Measurements from ENCODE around the gene PTDSS2.

Gene PTDSS2

DNA sequence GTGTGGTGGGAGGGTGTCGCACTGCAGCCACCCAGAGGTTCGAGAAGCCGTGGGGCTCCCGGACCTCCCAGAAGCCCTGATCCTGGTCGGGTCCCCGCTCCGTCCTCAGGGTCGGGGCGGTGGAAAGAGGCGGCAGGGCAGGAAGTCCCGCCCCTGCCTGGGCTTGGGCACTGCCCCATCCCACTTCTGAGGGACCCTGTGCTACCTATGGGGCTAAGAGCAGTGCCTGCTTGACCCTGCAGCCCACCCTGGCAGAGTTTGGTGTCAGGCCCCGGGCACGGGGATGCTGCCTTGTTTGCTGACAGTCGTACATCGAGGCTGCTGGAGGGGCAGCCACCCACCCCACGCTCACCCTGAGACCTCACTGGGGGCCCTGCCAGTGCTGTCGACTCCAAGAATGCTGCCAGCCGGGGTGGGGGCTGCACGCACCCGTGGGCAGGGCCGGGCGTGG, 37.5 kb downstream of the PTDSS2 start:
- H3K4me1 ChIP-seq (ENCODE audit: insufficient read depth, poor library complexity, severe bottlenecking) = no peaks in the 10 kb centered on the region
- H3K27ac ChIP-seq (ENCODE audit: poor library complexity, severe bottlenecking) = no peak overlapping the region
- DNase-seq (ENCODE audit: low spot score) (peak; percentile 63), ATAC-seq (ENCODE audit: low read depth) (no peak)
- H3K9me3 ChIP-seq (ENCODE audit: severe bottlenecking) = no peaks in the 10 kb centered on the region
- no peaks in the 10 kb centered on the region for H3K27me3 ChIP-seq (ENCODE audit: insufficient read depth, poor library complexity, severe bottlenecking)
- TF ChIP-seq, protein P1, sequence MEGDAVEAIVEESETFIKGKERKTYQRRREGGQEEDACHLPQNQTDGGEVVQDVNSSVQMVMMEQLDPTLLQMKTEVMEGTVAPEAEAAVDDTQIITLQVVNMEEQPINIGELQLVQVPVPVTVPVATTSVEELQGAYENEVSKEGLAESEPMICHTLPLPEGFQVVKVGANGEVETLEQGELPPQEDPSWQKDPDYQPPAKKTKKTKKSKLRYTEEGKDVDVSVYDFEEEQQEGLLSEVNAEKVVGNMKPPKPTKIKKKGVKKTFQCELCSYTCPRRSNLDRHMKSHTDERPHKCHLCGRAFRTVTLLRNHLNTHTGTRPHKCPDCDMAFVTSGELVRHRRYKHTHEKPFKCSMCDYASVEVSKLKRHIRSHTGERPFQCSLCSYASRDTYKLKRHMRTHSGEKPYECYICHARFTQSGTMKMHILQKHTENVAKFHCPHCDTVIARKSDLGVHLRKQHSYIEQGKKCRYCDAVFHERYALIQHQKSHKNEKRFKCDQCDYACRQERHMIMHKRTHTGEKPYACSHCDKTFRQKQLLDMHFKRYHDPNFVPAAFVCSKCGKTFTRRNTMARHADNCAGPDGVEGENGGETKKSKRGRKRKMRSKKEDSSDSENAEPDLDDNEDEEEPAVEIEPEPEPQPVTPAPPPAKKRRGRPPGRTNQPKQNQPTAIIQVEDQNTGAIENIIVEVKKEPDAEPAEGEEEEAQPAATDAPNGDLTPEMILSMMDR (IDR thresholded peaks at IDR 0.05; ENCODE audit: poor library complexity, severe bottlenecking) = no peak
- no peak overlapping the region for H3K4me3 ChIP-seq (ENCODE audit: severe bottlenecking)
- peaks cover 7% of the 10 kb centered on the region; the same call in 1 of the 2 replicates for H3K36me3 ChIP-seq (ENCODE audit: low read depth)

DNA sequence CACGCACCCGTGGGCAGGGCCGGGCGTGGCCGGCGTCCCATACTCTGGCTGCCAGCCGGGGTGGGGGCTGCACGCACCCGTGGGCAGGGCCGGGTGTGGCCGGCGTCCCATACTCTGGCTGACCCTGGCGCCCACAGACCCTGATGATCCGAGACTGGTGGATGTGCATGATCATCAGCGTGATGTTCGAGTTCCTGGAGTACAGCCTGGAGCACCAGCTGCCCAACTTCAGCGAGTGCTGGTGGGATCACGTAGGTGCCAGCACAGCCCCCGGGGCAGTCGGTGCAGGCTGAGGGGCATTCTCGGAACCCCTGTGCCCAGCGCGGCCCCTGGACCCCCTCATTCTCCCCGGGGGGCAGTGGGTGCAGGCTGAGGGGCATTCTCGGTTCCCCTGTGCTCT, 38.0 kb downstream of the PTDSS2 start:
- peaks cover 9% of the 10 kb centered on the region for H3K36me3 ChIP-seq (ENCODE audit: low read depth)
- no peak for ATAC-seq (ENCODE audit: low read depth)

DNA sequence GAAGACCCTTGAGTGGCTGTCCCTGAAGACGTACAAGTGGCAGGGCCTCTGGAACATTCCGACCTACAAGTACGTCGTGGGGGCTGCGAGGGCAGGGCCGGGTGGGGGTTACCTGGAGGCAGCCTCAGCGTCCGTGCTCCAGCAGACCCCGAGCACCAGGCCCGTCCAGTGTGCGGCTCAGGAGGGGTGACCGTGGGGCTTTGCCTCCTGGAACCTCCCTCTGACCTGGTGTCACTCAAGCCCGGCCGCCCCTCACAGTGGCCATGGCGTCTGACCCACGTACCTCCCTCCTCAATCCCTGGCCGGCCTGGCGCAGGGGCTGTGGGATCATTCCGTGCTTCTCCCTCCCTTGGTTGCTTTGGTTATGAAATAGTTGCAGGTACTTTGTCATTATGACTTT, 38.5 kb downstream of the PTDSS2 start:
- TF ChIP-seq, protein P1 (IDR thresholded peaks at IDR 0.05; ENCODE audit: poor library complexity, severe bottlenecking) = no peak
- H3K9me3 ChIP-seq (ENCODE audit: severe bottlenecking) = no peaks in the 10 kb centered on the region
- H3K4me1 ChIP-seq (ENCODE audit: insufficient read depth, poor library complexity, severe bottlenecking) = no peaks in the 10 kb centered on the region
- H3K27me3 ChIP-seq (ENCODE audit: insufficient read depth, poor library complexity, severe bottlenecking) = no peaks in the 10 kb centered on the region
- no peak overlapping the region for H3K4me3 ChIP-seq (ENCODE audit: severe bottlenecking)
- DNase-seq (ENCODE audit: low spot score) = peak; percentile 65
- ATAC-seq (ENCODE audit: low read depth) = no peak
- H3K27ac ChIP-seq (ENCODE audit: poor library complexity, severe bottlenecking) = no peak overlapping the region
- peaks cover 12% of the 10 kb centered on the region for H3K36me3 ChIP-seq (ENCODE audit: low read depth)

More for the DNA sequence above, 38.0 kb downstream of the PTDSS2 start:
- Histone ChIP-seq H3K4me3 (ENCODE audit: severe bottlenecking) (no peak overlapping the region), H3K27me3 (ENCODE audit: insufficient read depth, poor library complexity, severe bottlenecking) (no peaks in the 10 kb centered on the region), H3K4me1 (ENCODE audit: insufficient read depth, poor library complexity, severe bottlenecking) (no peaks in the 10 kb centered on the region), H3K9me3 (ENCODE audit: severe bottlenecking) (no peaks in the 10 kb centered on the region), H3K27ac (ENCODE audit: poor library complexity, severe bottlenecking) (no peak overlapping the region)
- TF ChIP-seq, protein P1 (IDR thresholded peaks at IDR 0.05; ENCODE audit: poor library complexity, severe bottlenecking) = no peak
- DNase-seq (ENCODE audit: low spot score) = no peak

DNA sequence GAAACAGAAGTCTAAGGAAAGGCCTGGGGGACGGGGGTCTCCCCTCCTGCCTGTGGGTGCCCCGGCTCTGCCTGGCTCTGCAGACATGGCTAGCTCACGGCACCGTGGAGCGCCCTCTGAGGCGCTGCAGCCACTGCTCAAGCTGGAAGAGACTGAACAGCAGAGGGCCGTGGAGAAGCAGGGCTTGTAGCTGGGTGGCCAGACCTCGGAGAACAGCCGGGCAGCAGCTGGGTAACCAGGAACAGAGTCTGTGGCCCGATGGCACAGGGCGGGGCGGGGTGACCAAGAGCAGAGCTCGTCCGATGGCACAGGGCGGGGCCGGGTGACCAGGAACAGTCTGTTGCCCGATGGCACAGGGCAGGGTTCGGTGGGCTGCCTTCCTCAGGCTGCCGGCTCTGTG, 38.9 kb downstream of the PTDSS2 start:
- H3K4me3 ChIP-seq (ENCODE audit: severe bottlenecking) = no peak overlapping the region
- DNase-seq (ENCODE audit: low spot score) (peak; percentile 63), ATAC-seq (ENCODE audit: low read depth) (no peak)
- TF ChIP-seq, protein P1 (IDR thresholded peaks at IDR 0.05; ENCODE audit: poor library complexity, severe bottlenecking) = no peak
- no peaks in the 10 kb centered on the region for H3K4me1 ChIP-seq (ENCODE audit: insufficient read depth, poor library complexity, severe bottlenecking)
- no peaks in the 10 kb centered on the region for H3K9me3 ChIP-seq (ENCODE audit: severe bottlenecking)
- H3K27me3 ChIP-seq (ENCODE audit: insufficient read depth, poor library complexity, severe bottlenecking) = no peaks in the 10 kb centered on the region
- no peak overlapping the region for H3K27ac ChIP-seq (ENCODE audit: poor library complexity, severe bottlenecking)
- H3K36me3 ChIP-seq (ENCODE audit: low read depth) = peaks cover 14% of the 10 kb centered on the region

DNA sequence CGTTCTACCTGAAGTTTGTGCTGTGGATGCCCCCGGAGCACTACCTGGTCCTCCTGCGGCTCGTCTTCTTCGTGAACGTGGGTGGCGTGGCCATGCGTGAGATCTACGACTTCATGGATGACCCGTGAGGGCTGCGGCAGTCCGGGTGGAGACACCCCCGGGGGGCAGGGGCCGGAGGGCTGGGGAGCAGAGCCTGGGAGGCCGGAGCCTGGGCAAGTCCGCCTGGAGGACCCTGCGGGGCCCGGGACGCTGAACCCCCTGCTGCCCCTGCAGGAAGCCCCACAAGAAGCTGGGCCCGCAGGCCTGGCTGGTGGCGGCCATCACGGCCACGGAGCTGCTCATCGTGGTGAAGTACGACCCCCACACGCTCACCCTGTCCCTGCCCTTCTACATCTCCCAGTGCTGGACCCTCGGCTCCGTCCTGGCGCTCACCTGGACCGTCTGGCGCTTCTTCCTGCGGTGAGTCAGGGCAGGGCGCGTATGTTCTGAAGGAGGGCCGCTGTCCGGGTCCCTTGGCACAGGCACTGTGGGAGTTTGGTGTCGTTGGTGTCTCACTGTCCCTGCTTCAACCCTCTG, 39.6 kb downstream of the PTDSS2 start:
- Histone ChIP-seq H3K4me3 (ENCODE audit: severe bottlenecking) (no peak overlapping the region), H3K4me1 (ENCODE audit: insufficient read depth, poor library complexity, severe bottlenecking) (no peaks in the 10 kb centered on the region), H3K36me3 (ENCODE audit: low read depth) (peaks cover 16% of the 10 kb centered on the region), H3K27ac (ENCODE audit: poor library complexity, severe bottlenecking) (no peak overlapping the region), H3K27me3 (ENCODE audit: insufficient read depth, poor library complexity, severe bottlenecking) (no peaks in the 10 kb centered on the region), H3K9me3 (ENCODE audit: severe bottlenecking) (no peaks in the 10 kb centered on the region)
- ATAC-seq (ENCODE audit: low read depth) = no peak; the same call in 2 of the 3 replicates
- DNase-seq (ENCODE audit: low spot score) = peak; percentile 67
- TF ChIP-seq, protein P1 (IDR thresholded peaks at IDR 0.05; ENCODE audit: poor library complexity, severe bottlenecking) = no peak
